Endothelial cell of umbilical vein (primary cell): ENCODE results near the gene KRTAP12-3. TPM values are rescaled to one million over a fixed set of nuclear protein-coding genes. Genes with fewer than 3 reads are reported as not detected.

Experiments
- BruUV-seq: library from RNA; stranded (reverse); fragments of 400-500 nt; replicated peaks from 2 replicates; lab custom pipeline; 2021; lab: Mats Ljungman, UMichigan
- CTCF ChIA-PET: fragments of 300-600, 350-600 bp; sonication (Branson Sonifier 250); formaldehyde crosslinking; loops from one replicate; lab custom pipeline; 2021; ENCODE audit warnings: antibody characterized with exemption, inconsistent platforms; lab: Charles Lee
- POLR2A ChIA-PET: fragments of 300-600, 350-600 bp; sonication (Branson Sonifier 250); formaldehyde crosslinking; loops from one replicate; lab custom pipeline; 2021; ENCODE audit warnings: antibody characterized with exemption, inconsistent platforms; lab: Charles Lee
- DNase-seq: peaks from one replicate; pipeline ENCODE4 v3.0.0-alpha.2; 2011; ENCODE audit warnings: low read depth, low spot score
- FAIRE-seq: peaks from 2 replicates; lab custom pipeline; 2011; peaks lifted over from hg19 to GRCh38; lab: Jason Lieb, UNC
- H2AFZ ChIP-seq: 2 replicates; pipeline ENCODE4 v1.6.0; 2012; ENCODE audit warnings: low read depth, low read length, control low read depth, inconsistent platforms
- H3K27ac ChIP-seq: 2 replicates; pipeline ENCODE4 v1.5.1; 2011; ENCODE audit warnings: low read depth, mild to moderate bottlenecking, control low read depth, low read length, moderate library complexity; ENCODE audit not compliant: insufficient read depth
- H3K27me3 ChIP-seq, 2 experiments: 2 replicates each; pipeline versions ENCODE4 v1.6.0 to v1.6.1; 2011; ENCODE audit warnings: low read length in 2 of 2, mixed read lengths in 1 of 2; ENCODE audit not compliant: control insufficient read depth in 2 of 2, insufficient read depth in 2 of 2
- H3K36me3 ChIP-seq, 2 experiments: 2 replicates in 1 of 2; 3 replicates in 1 of 2; pipeline ENCODE4 v1.5.1; 2011; ENCODE audit warnings: low read length in 2 of 2, mild to moderate bottlenecking in 1 of 2, moderate library complexity in 1 of 2; ENCODE audit not compliant: control insufficient read depth in 2 of 2, insufficient read depth in 2 of 2; ENCODE audit errors: extremely low read depth in 1 of 2
- H3K4me1 ChIP-seq: 3 replicates; pipeline ENCODE4 v1.5.1; 2011; ENCODE audit warnings: mild to moderate bottlenecking, low read length; ENCODE audit not compliant: control insufficient read depth, insufficient read depth; ENCODE audit errors: extremely low read depth
- H3K4me2 ChIP-seq: 2 replicates; pipeline ENCODE4 v1.6.1; 2011; ENCODE audit warnings: low read length, control low read depth, mixed read lengths; ENCODE audit not compliant: insufficient read depth
- H3K4me3 ChIP-seq, 3 experiments: fragments of 200-600 bp in 1 of 3; sonication (generic), shearing (Covaris generic) in 1 of 3; replicated peaks in 1 of 3; 2 replicates each; pipeline ENCODE4 v1.5.1; 2011 to 2016; ENCODE audit warnings: control low read depth in 3 of 3, low read length in 3 of 3, mild to moderate bottlenecking in 2 of 3, inconsistent platforms in 1 of 3, low read depth in 1 of 3, moderate library complexity in 1 of 3; ENCODE audit not compliant: insufficient read depth in 1 of 3
- H3K79me2 ChIP-seq: 2 replicates; pipeline ENCODE4 v1.6.0; 2012; ENCODE audit warnings: low read length, inconsistent platforms; ENCODE audit not compliant: control insufficient read depth, insufficient read depth
- H3K9ac ChIP-seq: replicated peaks from 2 replicates; pipeline ENCODE3; 2011; ENCODE audit warnings: low read length, control low read depth; ENCODE audit not compliant: insufficient read depth; ENCODE audit errors: extremely low read depth
- H3K9me1 ChIP-seq: replicated peaks from 3 replicates; pipeline ENCODE4 v1.6.0; 2011; ENCODE audit warnings: mild to moderate bottlenecking, low read length; ENCODE audit not compliant: control insufficient read depth, insufficient read depth; ENCODE audit errors: extremely low read depth
- H3K9me3 ChIP-seq: replicated peaks from 2 replicates; pipeline ENCODE4 v1.5.1; 2012; ENCODE audit warnings: low read length, inconsistent platforms; ENCODE audit not compliant: control insufficient read depth, insufficient read depth
- H4K20me1 ChIP-seq: replicated peaks from 2 replicates; pipeline ENCODE3; 2011; ENCODE audit warnings: mild to moderate bottlenecking, low read length; ENCODE audit not compliant: control insufficient read depth, insufficient read depth; ENCODE audit errors: extremely low read depth
- EZH2 ChIP-seq: IDR thresholded peaks from 2 replicates; pipeline ENCODE4 v1.6.1; 2012; ENCODE audit warnings: borderline replicate concordance, low read depth, mild to moderate bottlenecking, moderate library complexity, low read length, inconsistent platforms; ENCODE audit not compliant: severe bottlenecking
- FOS ChIP-seq: IDR thresholded peaks from 2 replicates; pipeline ENCODE4 v1.6.1; 2011; ENCODE audit warnings: mild to moderate bottlenecking, low read length, moderate library complexity, borderline replicate concordance; ENCODE audit not compliant: insufficient read depth
- JUN ChIP-seq: IDR thresholded peaks from 2 replicates; pipeline ENCODE4 v1.6.1; 2011; ENCODE audit warnings: borderline replicate concordance, low read depth; ENCODE audit not compliant: insufficient read length, insufficient read depth
- MAX ChIP-seq: IDR thresholded peaks from 2 replicates; pipeline ENCODE4 v1.6.1; 2011; ENCODE audit not compliant: insufficient read depth, insufficient read length
- MYC ChIP-seq: IDR thresholded peaks from one replicate; pipeline ENCODE4 v1.6.1; 2011; ENCODE audit warnings: mild to moderate bottlenecking, low read depth, low read length
- POLR2A ChIP-seq: IDR thresholded peaks from 2 replicates; pipeline ENCODE4 v1.6.1; 2012; ENCODE audit warnings: low read depth, mild to moderate bottlenecking, control low read depth, low read length
- POLR2AphosphoS5 ChIP-seq: IDR thresholded peaks from 2 replicates; pipeline ENCODE4 v1.6.1; 2012; ENCODE audit warnings: low read depth, mild to moderate bottlenecking, control low read depth, low read length, moderate library complexity; ENCODE audit not compliant: insufficient read depth
- dilution Hi-C: fragments of 300-500 bp; cut with MboI; formaldehyde crosslinking; loops from one replicate; pipeline ENCODE4 v1.15.0; 2019; ENCODE audit warnings: low sequenced_read_pairs; ENCODE audit not compliant: extremely low pct_ligation_motif_present
- intact Hi-C: fragments of 100-400 bp; cut with micrococcal nuclease; formaldehyde crosslinking; loops from one replicate; pipeline ENCODE4 v1.10.0; 2022
- polyA plus RNA-seq, 4 experiments: library from polyadenylated mRNA; depleted of rRNA in 3 of 4; stranded (reverse) in 3 of 4; unstranded in 1 of 4; fragments of >200 nt; gene quantifications; 2 replicates each; pipeline versions ENCODE4 v1.2.1 to v1.2.3, GENCODE V29; 2011 to 2012; ENCODE audit warnings: missing spikeins in 1 of 4
- total RNA-seq: library from RNA; stranded (reverse); gene quantifications from 2 replicates; pipeline ENCODE4 v1.2.3, GENCODE V29; 2021

KRTAP12-3 gene
- total and polyA plus RNA-seq, 2 donors (not counting 3 experiments of a cell fraction or from before 2014, with no cell fraction given) = not detected

- Histone ChIP-seq H3K27ac (no peak overlapping the region), H3K4me1 (no peaks in the 10 kb centered on the region), H3K36me3 (no peaks in the 10 kb centered on the region), H2AFZ (no peak overlapping the region), H4K20me1 (no peaks in the 10 kb centered on the region), H3K4me3 (no peak overlapping the region), H3K27me3 (no peaks in the 10 kb centered on the region), H3K9me1 (no peaks in the 10 kb centered on the region), H3K4me2 (no peak overlapping the region), H3K79me2 (no peaks in the 10 kb centered on the region), H3K9ac (no peak overlapping the region), H3K9me3 (no peaks in the 10 kb centered on the region)
- no peak for TF ChIP-seq JUN
- no peak for TF ChIP-seq MYC
- no peak for TF ChIP-seq EZH2
- no peak for TF ChIP-seq MAX
- TF ChIP-seq POLR2A = no peak
- TF ChIP-seq FOS = no peak
- no peak for TF ChIP-seq POLR2AphosphoS5
- BruUV-seq = no TSS peak
- dilution Hi-C loops = no loop called here
- FAIRE-seq (no peak), DNase-seq (no peak)
- ChIA-PET POLR2A (no interaction called here), CTCF (no interaction called here)
- intact Hi-C loops = no loop called here
Measured at GRCh38 chr21:44636209-44637017, 21.3 kb upstream of the KRTAP12-3 start.
